HEK293T (cell line): Measurements from ENCODE around the gene ENPP1.

Source experiments
- CTCF ChIA-PET: fragments of 350-600 bp; formaldehyde crosslinking; extraction: SDS; loops from one replicate; lab custom pipeline; 2021; ENCODE audit warnings: antibody characterized with exemption, inconsistent platforms; lab: Yijun Ruan, JAX
- POLR2A ChIA-PET: fragments of 350-600 bp; formaldehyde crosslinking; extraction: SDS; loops from one replicate; lab custom pipeline; 2020; ENCODE audit warnings: antibody characterized with exemption, inconsistent platforms; lab: Yijun Ruan, JAX
- DNase-seq: peaks from one replicate; pipeline ENCODE4 v3.0.0; 2012; ENCODE audit warnings: mixed read lengths; ENCODE audit errors: extremely low spot score
- ARNT ChIP-seq: fragments of 450-650 bp; IDR thresholded peaks from 2 replicates; pipeline ENCODE4 v1.6.1; 2017; ENCODE audit warnings: mild to moderate bottlenecking
- BHLHE40 ChIP-seq: fragments of 450-650 bp; IDR thresholded peaks from 2 replicates; pipeline ENCODE4 v1.6.1; 2016; ENCODE audit warnings: mild to moderate bottlenecking, moderate library complexity, borderline replicate concordance
- CTBP1 ChIP-seq: fragments of 450-650 bp; IDR thresholded peaks from 2 replicates; pipeline ENCODE4 v1.6.1; 2016; ENCODE audit warnings: borderline replicate concordance
- ELF4 ChIP-seq: fragments of 450-650 bp; IDR thresholded peaks from 2 replicates; pipeline ENCODE4 v1.6.1; 2017; ENCODE audit warnings: antibody characterized with exemption
- FOXA1 ChIP-seq: fragments of 450-650 bp; IDR thresholded peaks from 2 replicates; pipeline ENCODE4 v1.6.1; 2016; ENCODE audit warnings: mild to moderate bottlenecking
- FOXK2 ChIP-seq: fragments of 450-650 bp; IDR thresholded peaks from 2 replicates; pipeline ENCODE4 v1.6.1; 2016; ENCODE audit warnings: mild to moderate bottlenecking
- FOXM1 ChIP-seq: fragments of 450-650 bp; IDR thresholded peaks from 2 replicates; pipeline ENCODE4 v1.6.1; 2017; ENCODE audit warnings: mild to moderate bottlenecking, borderline replicate concordance
- HDGF ChIP-seq: fragments of 450-650 bp; IDR thresholded peaks from 2 replicates; pipeline ENCODE4 v1.6.1; 2017; ENCODE audit warnings: antibody characterized with exemption, borderline replicate concordance
- L3MBTL2 ChIP-seq: fragments of 450-650 bp; conservative IDR thresholded peaks from 2 replicates; pipeline ENCODE4 v1.6.1; 2016; ENCODE audit warnings: mild to moderate bottlenecking
- LEF1 ChIP-seq: fragments of 450-650 bp; IDR thresholded peaks from 2 replicates; pipeline ENCODE4 v1.6.1; 2017; ENCODE audit warnings: mild to moderate bottlenecking, borderline replicate concordance
- NFRKB ChIP-seq: fragments of 450-650 bp; IDR thresholded peaks from 2 replicates; pipeline ENCODE4 v1.6.1; 2016; ENCODE audit warnings: mild to moderate bottlenecking, moderate library complexity
- SP1 ChIP-seq: fragments of 450-650 bp; IDR thresholded peaks from 2 replicates; pipeline ENCODE4 v1.6.1; 2017
- SUZ12 ChIP-seq: fragments of 450-650 bp; IDR thresholded peaks from 2 replicates; pipeline ENCODE4 v1.6.1; 2016; ENCODE audit warnings: mild to moderate bottlenecking
- TARDBP ChIP-seq: fragments of 450-650 bp; IDR thresholded peaks from 2 replicates; pipeline ENCODE4 v1.6.1; 2016
- ZNF384 ChIP-seq: fragments of 450-650 bp; IDR thresholded peaks from 2 replicates; pipeline ENCODE4 v1.6.1; 2016
- TF ChIP-seq, protein P1 (sequence below): fragments of 450-650 bp; IDR thresholded peaks from 2 replicates; pipeline ENCODE4 v1.6.1; 2016

ENPP1 gene

DNA sequence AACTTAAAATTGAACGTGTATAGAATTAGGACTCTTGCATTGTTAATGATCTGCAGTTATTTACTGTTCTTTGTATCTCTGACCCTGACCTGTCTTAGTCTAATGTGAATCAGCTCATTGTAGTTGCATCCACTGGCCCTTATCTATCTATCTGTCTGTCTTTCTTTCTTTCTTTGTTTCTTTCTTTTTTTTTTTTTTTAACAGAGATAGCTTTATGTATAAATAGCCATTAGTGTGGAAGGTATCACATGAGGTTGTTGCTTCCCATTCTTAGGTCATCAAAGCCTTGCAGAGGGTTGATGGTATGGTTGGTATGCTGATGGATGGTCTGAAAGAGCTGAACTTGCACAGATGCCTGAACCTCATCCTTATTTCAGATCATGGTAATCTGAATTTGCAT lies 59.9 kb downstream of the ENPP1 start:
- TF ChIP-seq FOXK2 (no peak), ARNT (no peak), FOXM1 (no peak), L3MBTL2 (no peak), TARDBP (no peak), HDGF (no peak), CTBP1 (no peak), ELF4 (no peak), FOXA1 (no peak), NFRKB (no peak), SUZ12 (no peak), ZNF384 (no peak), LEF1 (no peak), SP1 (no peak), BHLHE40 (no peak)
- TF ChIP-seq, protein P1, sequence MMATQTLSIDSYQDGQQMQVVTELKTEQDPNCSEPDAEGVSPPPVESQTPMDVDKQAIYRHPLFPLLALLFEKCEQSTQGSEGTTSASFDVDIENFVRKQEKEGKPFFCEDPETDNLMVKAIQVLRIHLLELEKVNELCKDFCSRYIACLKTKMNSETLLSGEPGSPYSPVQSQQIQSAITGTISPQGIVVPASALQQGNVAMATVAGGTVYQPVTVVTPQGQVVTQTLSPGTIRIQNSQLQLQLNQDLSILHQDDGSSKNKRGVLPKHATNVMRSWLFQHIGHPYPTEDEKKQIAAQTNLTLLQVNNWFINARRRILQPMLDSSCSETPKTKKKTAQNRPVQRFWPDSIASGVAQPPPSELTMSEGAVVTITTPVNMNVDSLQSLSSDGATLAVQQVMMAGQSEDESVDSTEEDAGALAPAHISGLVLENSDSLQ = no peak
- no peak for DNase-seq
- CTCF ChIA-PET = no interaction called here
- POLR2A ChIA-PET = no interaction called here

DNA sequence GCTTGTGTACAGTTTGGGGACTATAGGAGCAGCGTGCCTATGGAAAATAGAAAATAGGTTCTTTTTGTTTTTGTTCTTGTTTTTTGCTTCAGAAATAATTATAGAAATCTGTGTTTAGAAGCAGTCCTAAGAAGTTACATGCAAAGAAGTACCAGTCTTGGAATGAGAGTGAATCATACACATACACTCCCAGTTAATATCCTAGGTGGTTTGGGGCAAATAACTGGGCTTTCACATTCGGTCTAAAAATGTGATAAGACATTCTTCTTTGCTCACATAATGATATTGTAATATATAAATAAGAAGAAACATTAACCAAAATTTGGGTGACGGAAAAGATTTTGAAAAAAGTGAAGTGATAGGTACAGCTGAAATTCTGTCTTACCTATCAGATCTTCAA lies 61.0 kb downstream of the ENPP1 start:
- ChIA-PET CTCF (interaction anchor here (0.6 kb wide), 1 partner anchor 44 kb away, joined by 4 read pairs; no protein-coding TSS in a partner anchor), POLR2A (no interaction called here)
- DNase-seq = no peak
- TF ChIP-seq SP1 = no peak
- no peak for TF ChIP-seq ZNF384
- TF ChIP-seq LEF1 = no peak
- no peak for TF ChIP-seq SUZ12
- TF ChIP-seq FOXK2 = no peak
- TF ChIP-seq TARDBP = no peak
- no peak for TF ChIP-seq ELF4
- no peak for TF ChIP-seq L3MBTL2
- no peak for TF ChIP-seq ARNT
- no peak for TF ChIP-seq NFRKB
- TF ChIP-seq FOXM1 = no peak
- TF ChIP-seq FOXA1 = no peak
- TF ChIP-seq HDGF = no peak
- no peak for TF ChIP-seq BHLHE40
- TF ChIP-seq CTBP1 = no peak
- TF ChIP-seq, protein P1 = no peak

DNA sequence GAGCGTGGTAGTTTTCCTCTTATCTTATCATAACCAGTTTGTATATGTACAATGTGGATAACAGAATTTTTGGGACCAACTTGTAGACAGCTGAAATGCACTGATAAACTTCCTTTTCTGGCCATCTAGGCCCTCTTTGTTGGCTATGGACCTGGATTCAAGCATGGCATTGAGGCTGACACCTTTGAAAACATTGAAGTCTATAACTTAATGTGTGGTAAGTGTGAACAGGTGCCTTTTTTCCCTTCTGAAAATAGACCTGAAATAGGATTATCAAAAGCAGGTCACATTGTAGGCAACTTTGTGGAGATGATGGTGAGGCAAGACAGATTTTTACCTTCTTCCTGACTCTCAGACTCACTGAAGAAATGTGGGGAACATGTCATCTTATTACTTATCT lies 67.8 kb downstream of the ENPP1 start:
- ChIA-PET POLR2A (no interaction called here), CTCF (no interaction called here)

DNA sequence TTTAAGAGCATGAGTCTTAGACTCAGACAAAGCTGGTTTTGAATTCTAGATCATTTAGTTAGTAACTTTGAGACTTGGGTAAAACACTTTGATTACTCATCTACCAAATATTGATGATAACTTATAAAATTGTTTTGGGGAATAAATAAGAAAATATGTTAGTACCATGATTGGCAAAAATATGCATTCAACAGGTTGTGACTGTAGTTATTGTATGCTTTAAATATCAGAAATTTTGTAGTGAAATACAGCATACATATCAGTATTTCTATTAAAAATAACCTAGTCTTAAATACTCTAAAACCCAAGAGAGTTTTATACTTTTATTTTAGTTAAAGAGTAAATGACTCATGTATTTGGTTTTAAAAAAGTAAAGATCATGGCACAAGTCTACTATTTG lies 68.7 kb downstream of the ENPP1 start:
- no peak for DNase-seq
- TF ChIP-seq CTBP1 (no peak), L3MBTL2 (no peak), ZNF384 (no peak), BHLHE40 (no peak), SP1 (no peak), TARDBP (no peak), FOXM1 (no peak), LEF1 (no peak), HDGF (no peak)
- TF ChIP-seq, protein P1 = no peak
- POLR2A ChIA-PET = no interaction called here
- CTCF ChIA-PET = no interaction called here

More for the DNA sequence above, 67.8 kb downstream of the ENPP1 start:
- DNase-seq = no peak
- TF ChIP-seq FOXM1 (no peak), NFRKB (no peak), HDGF (no peak), L3MBTL2 (no peak), TARDBP (no peak), ARNT (no peak), FOXK2 (no peak), BHLHE40 (no peak), ZNF384 (no peak), SUZ12 (no peak), CTBP1 (no peak), SP1 (no peak), ELF4 (no peak), FOXA1 (no peak), LEF1 (no peak)
- TF ChIP-seq, protein P1 = no peak

DNA sequence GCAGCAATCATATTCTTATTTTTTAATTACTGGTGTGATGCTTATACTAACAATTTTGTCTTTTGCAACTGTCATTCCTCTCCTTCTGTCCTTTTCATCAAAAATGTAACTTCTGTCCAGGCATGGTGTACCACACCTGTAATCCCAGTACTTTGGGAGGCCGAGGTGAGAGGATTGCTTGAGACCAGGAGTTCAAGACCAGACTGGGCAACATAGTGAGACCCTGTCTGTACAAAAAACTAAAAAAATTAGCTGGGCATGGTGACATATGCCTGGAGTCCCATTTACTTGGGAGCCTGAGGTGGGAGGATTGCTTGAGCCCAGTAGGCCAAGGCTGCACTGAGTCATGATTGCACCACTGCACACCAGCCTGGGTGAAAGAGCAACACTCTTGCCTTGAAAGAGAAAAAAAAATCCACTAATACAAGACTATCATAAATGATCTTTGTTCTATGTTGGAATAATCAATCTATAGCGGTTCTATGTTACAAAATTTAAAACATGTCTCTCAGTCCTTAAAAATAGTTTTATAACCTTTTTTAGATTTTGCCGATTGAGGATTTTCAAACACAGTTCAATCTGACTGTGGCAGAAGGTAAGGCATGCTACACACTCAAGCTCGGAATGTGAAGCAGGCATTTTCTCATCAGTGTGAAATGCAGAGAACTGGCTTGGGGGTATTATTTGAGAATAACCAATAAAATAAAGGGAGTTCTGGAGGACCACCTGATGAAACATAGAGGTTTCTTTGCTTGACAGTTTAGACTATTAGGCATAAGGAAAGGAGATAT lies 70.4 kb downstream of the ENPP1 start:
- ChIA-PET POLR2A (no interaction called here), CTCF (interaction anchor here (0.8 kb wide), 1 partner anchor 183 kb away, joined by 3 read pairs; no protein-coding TSS in a partner anchor)
- TF ChIP-seq LEF1 (no peak), L3MBTL2 (no peak), NFRKB (no peak), BHLHE40 (no peak), SP1 (no peak), FOXK2 (no peak), HDGF (no peak), CTBP1 (no peak), ZNF384 (no peak), FOXA1 (no peak), SUZ12 (no peak), ELF4 (no peak), ARNT (no peak), FOXM1 (no peak), TARDBP (no peak)
- TF ChIP-seq, protein P1 = no peak
- no peak for DNase-seq
